BE2C (cell line): ENCODE data around the gene PSMD3.

Experiments used
- DNase-seq: peaks from one replicate; pipeline ENCODE4 v3.0.0-alpha.2; 2020
- H3K27me3 ChIP-seq: fragments of 250-450 bp; sonication (Bioruptor Pico); 2 replicates; pipeline ENCODE4 v1.5.1; 2020; ENCODE audit warnings: mild to moderate bottlenecking
- H3K36me3 ChIP-seq: fragments of 250-450 bp; sonication (Bioruptor Pico); 2 replicates; pipeline ENCODE4 v1.5.1; 2020; ENCODE audit warnings: mild to moderate bottlenecking
- H3K4me1 ChIP-seq: fragments of 250-450 bp; sonication (Bioruptor Pico); 2 replicates; pipeline ENCODE4 v1.5.1; 2020
- H3K4me3 ChIP-seq: 2 replicates; pipeline ENCODE4 v1.5.1; 2011; ENCODE audit warnings: low read depth, low read length
- H3K9me3 ChIP-seq: fragments of 250-450 bp; sonication (Bioruptor Pico); 2 replicates; pipeline ENCODE4 v1.5.1; 2020
- TF ChIP-seq, protein P1 (sequence below): IDR thresholded peaks from 2 replicates; pipeline ENCODE4 v1.5.1; 2012; ENCODE audit warnings: mild to moderate bottlenecking, low read depth, low read length

PSMD3 gene

DNA sequence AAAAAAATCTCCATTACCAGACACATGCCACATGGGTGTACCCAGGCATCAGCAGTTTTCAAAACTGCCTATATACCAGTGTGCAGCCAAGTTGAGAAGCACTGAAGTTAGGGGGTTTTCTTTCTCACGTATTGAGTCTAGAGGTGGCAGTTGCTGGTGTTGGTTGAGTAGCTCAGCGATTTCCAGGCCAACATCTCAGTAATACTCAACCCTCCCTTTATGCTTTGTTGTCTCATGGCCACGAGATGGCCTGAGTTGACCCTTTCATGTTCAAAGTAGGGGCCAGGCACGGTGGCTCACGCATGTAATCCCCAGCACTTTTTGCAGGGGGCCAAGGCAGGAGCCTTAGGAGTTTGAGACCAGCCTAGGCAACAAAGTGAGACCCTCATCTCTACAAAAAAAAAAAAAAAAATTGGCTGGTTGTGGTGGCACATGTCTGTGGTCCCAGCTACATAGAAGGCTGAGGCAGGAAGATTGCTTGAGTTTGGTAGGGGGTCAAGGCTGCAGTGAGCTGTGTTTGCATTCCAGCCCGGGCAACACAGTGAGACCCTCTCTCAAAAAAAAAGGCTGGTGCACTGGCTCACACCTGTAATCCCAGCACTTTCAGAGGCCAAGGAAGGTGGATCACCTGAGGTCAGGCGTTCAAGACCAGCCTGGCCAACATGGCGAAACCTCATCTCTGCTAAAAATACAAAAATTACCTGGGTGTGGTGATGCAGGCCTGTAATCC lies 42.3 kb upstream of the PSMD3 start:
- no peak for DNase-seq
- H3K27me3 ChIP-seq, result no peaks in the 10 kb centered on the region
- TF ChIP-seq, protein P1, sequence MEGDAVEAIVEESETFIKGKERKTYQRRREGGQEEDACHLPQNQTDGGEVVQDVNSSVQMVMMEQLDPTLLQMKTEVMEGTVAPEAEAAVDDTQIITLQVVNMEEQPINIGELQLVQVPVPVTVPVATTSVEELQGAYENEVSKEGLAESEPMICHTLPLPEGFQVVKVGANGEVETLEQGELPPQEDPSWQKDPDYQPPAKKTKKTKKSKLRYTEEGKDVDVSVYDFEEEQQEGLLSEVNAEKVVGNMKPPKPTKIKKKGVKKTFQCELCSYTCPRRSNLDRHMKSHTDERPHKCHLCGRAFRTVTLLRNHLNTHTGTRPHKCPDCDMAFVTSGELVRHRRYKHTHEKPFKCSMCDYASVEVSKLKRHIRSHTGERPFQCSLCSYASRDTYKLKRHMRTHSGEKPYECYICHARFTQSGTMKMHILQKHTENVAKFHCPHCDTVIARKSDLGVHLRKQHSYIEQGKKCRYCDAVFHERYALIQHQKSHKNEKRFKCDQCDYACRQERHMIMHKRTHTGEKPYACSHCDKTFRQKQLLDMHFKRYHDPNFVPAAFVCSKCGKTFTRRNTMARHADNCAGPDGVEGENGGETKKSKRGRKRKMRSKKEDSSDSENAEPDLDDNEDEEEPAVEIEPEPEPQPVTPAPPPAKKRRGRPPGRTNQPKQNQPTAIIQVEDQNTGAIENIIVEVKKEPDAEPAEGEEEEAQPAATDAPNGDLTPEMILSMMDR, result no peak
- no peaks in the 10 kb centered on the region for H3K9me3 ChIP-seq
- H3K4me1 ChIP-seq, result peaks cover 4% of the 10 kb centered on the region
- no peaks in the 10 kb centered on the region for H3K36me3 ChIP-seq
- H3K4me3 ChIP-seq, result no peak overlapping the region

DNA sequence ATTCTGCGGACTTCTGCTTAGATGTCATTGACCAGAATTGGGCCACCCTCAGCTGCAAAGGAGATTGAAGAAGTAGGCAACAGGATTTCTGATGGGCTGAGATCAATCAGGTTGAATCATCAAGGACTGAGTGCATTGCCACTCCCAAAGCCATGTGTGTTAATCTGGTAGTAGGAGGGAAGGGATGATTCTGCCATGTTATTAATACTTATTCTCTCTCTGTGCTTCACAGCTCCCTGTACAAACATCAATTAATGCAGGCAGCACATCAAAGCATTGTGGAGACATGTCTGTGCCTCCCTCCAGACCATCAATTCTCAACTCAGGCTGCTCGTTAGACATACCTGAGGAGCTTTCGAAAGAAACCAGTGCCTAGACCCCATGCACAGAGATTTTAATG lies 41.5 kb upstream of the PSMD3 start:
- Histone ChIP-seq H3K36me3 (no peaks in the 10 kb centered on the region), H3K4me1 (peaks cover 4% of the 10 kb centered on the region), H3K4me3 (no peak overlapping the region), H3K9me3 (no peaks in the 10 kb centered on the region), H3K27me3 (no peaks in the 10 kb centered on the region)
- TF ChIP-seq, protein P1, result no peak
- DNase-seq, result no peak

DNA sequence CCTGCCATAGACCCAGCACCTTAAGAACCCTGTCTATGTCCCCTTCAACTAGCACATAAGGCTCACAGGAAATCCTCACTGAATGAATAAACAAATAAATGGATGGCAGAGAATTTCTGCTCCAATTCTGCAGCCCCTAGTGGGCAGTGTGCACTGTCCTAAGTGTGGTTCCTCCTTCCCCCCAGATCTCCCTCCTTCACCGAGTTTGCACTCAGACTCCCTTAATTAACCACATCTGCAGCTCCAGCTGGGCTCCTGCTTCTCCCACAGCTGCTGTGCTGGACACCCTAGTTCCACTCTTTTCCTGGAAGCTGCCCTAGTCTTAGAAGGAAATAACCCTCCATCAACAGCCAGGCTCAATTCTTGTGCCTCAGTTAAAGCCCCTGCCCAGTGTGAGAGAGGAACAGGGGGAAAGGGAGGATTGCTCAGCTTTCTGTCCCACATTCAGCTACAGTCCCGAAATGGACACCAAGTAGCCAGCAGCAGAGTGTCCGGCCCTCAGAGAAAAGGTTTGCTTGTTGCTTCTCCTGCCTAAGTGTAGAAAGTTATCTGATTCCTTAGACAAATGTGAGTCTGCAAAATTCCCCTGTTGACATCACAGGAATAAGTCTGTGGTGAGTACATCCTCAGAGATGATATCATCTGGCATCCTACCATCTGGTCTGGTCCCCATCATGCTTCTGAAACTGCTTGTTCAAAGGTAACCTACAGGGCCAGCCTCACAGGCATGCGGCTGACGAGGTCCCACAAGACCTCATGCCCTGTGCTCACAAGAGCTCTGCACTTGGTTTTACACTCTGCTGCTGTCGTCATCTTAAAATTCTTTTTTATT lies 40.8 kb upstream of the PSMD3 start:
- no peak overlapping the region for H3K4me3 ChIP-seq
- peaks cover 4% of the 10 kb centered on the region for H3K4me1 ChIP-seq
- TF ChIP-seq, protein P1, result peak; percentile 68
- peak; percentile 49 for DNase-seq
- H3K36me3 ChIP-seq, result no peaks in the 10 kb centered on the region
- H3K27me3 ChIP-seq, result no peaks in the 10 kb centered on the region
- H3K9me3 ChIP-seq, result no peaks in the 10 kb centered on the region

DNA sequence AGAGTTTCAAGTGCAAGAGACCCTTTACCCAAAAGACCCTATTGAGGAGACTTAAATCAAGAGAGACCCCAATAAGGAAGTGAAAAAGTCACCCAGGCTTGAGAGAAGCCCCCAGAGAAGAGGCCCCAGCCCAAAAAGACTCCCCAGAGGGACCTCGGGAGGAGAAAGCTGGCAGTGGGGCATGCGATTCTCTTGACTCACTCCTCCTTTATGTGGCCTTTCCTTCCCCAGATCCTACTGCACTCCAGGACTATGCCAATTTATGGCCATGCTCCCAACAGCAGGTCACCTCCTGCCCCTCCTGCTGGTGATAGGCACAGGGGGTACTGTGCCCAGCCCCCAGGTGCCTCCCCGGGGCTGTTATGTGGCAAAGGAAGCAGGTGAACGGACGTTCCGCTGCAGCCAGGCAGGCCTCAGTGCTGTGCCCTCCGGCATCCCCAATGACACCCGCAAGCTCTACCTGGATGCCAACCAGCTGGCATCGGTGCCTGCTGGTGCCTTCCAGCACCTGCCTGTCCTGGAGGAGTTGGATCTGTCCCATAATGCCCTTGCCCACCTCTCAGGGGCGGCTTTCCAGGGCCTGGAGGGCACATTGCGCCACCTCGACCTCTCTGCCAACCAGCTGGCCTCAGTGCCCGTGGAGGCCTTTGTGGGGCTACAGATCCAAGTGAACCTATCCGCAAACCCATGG lies 36.8 kb upstream of the PSMD3 start:
- H3K4me1 ChIP-seq, result peaks cover 4% of the 10 kb centered on the region
- H3K36me3 ChIP-seq, result no peaks in the 10 kb centered on the region
- H3K27me3 ChIP-seq, result no peaks in the 10 kb centered on the region
- H3K4me3 ChIP-seq, result no peak overlapping the region
- no peak for DNase-seq
- TF ChIP-seq, protein P1, result no peak
- no peaks in the 10 kb centered on the region for H3K9me3 ChIP-seq

DNA sequence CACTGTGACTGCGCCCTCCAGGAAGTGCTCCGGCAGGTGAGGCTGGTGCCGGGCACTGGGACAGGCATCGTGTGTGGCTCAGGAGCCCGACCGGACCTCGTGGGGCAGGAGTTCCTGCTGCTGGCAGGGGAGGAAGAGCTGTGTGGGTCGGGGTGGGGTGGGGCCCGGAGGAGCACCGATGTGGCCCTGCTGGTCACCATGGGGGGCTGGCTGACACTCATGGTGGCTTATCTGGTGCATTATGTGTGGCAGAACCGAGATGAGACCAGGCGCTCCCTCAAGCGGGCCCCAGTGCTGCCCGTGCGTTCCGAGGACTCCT lies 36.3 kb upstream of the PSMD3 start:
- H3K27me3 ChIP-seq, result no peaks in the 10 kb centered on the region
- no peak for DNase-seq
- peaks cover 4% of the 10 kb centered on the region for H3K4me1 ChIP-seq
- TF ChIP-seq, protein P1, result no peak
- no peaks in the 10 kb centered on the region for H3K36me3 ChIP-seq
- no peaks in the 10 kb centered on the region for H3K9me3 ChIP-seq
- H3K4me3 ChIP-seq, result no peak overlapping the region
